HG03025 (cell line): ENCODE results near the gene CHKB.
"Not testable (repeated sequence)": the region's sequence is repeated elsewhere in the genome, so short reads cannot be mapped to it uniquely, and the experiment has no call there.

ENCODE experiments used
- ATAC-seq: cut with Tn5 transposase; IDR thresholded peaks from one replicate; pipeline ENCODE4 v1.9.1; 2021; ENCODE audit warnings: mild to moderate bottlenecking, moderate library complexity; ENCODE audit not compliant: unreplicated experiment, low FRiP score

The CHKB gene

GRCh38 chr22:50560034-50560433 lies 22.6 kb downstream of the CHKB start:
- ATAC-seq = no peak

GRCh38 chr22:50556703-50557102 lies 25.9 kb downstream of the CHKB start:
- ATAC-seq = no peak

- ATAC-seq = no peak
Observed at GRCh38 chr22:50553310-50553709, 29.3 kb downstream of the CHKB start.

- ATAC-seq = no peak
Observed at GRCh38 chr22:50551160-50551752, 31.4 kb downstream of the CHKB start.

- no peak for ATAC-seq
Observed at GRCh38 chr22:50550395-50550794, 32.3 kb downstream of the CHKB start.

- no peak for ATAC-seq
Observed at GRCh38 chr22:50548921-50549790, 33.5 kb downstream of the CHKB start.

GRCh38 chr22:50548040-50548920 lies 34.4 kb downstream of the CHKB start:
- ATAC-seq = no peak

- no peak for ATAC-seq
Observed at GRCh38 chr22:50547263-50547985, 35.2 kb downstream of the CHKB start.

GRCh38 chr22:50546326-50547262 lies 36.1 kb downstream of the CHKB start:
- ATAC-seq = no peak

GRCh38 chr22:50545522-50546325 lies 36.9 kb downstream of the CHKB start, which contains the start of gene KLHDC7B:
Gene KLHDC7B, plus strand, starts transcription at chr22:50545899. Its CDS starts 345 bp downstream, at chr22:50546244.
- ATAC-seq = no peak

GRCh38 chr22:50544746-50545253 lies 37.8 kb downstream of the CHKB start:
- ATAC-seq = no peak

GRCh38 chr22:50544078-50544745 lies 38.4 kb downstream of the CHKB start:
- no peak for ATAC-seq

GRCh38 chr22:50542416-50542927 lies 40.2 kb downstream of the CHKB start:
- no peak for ATAC-seq

- ATAC-seq = not testable (repeated sequence)
Observed at GRCh38 chr22:50541667-50542026, 41.0 kb downstream of the CHKB start.

- ATAC-seq = no peak
Observed at GRCh38 chr22:50540381-50540780, 42.3 kb downstream of the CHKB start.

- no peak for ATAC-seq
Observed at GRCh38 chr22:50537765-50538164, 44.9 kb downstream of the CHKB start.

GRCh38 chr22:50536226-50536625 lies 46.4 kb downstream of the CHKB start:
- no peak for ATAC-seq
